Left ventricle myocardium superior (tissue), 1 donor: ENCODE measurements around the gene CDKL1. TPM values are rescaled to one million over a fixed set of nuclear protein-coding genes. Genes with fewer than 3 reads are reported as not detected.
"Not testable (repeated sequence)": the region's sequence is repeated elsewhere in the genome, so short reads cannot be mapped to it uniquely, and the experiment has no call there.

Experiments used
- ATAC-seq: fragments of 200-7000 bp; cut with Tn5 transposase; one replicate; pipeline ENCODE4 v1.9.1; 2020; ENCODE audit warnings: mild to moderate bottlenecking, moderate library complexity
- DNase-seq: peaks from one replicate; pipeline ENCODE4 v3.0.0-alpha.2; 2020
- intact Hi-C: fragments of 100-400 bp; cut with micrococcal nuclease; formaldehyde crosslinking; loops from one replicate; pipeline ENCODE4 v1.11.0; 2022
- total RNA-seq: library from RNA; stranded (reverse); fragmentation: NEBNext Ultra II Directional; extraction: Animal tissue kit (Norgen Biotek cat#: 25700); gene quantifications from one replicate; pipeline ENCODE4 v1.2.1, GENCODE V29; 2021
- donor health status: DM: no; HTN: yes; CAD: no; lungs with severe emphysema.

Gene CDKL1
- total RNA-seq, 1 donor from 2014 or later, result 2.0 TPM

DNA sequence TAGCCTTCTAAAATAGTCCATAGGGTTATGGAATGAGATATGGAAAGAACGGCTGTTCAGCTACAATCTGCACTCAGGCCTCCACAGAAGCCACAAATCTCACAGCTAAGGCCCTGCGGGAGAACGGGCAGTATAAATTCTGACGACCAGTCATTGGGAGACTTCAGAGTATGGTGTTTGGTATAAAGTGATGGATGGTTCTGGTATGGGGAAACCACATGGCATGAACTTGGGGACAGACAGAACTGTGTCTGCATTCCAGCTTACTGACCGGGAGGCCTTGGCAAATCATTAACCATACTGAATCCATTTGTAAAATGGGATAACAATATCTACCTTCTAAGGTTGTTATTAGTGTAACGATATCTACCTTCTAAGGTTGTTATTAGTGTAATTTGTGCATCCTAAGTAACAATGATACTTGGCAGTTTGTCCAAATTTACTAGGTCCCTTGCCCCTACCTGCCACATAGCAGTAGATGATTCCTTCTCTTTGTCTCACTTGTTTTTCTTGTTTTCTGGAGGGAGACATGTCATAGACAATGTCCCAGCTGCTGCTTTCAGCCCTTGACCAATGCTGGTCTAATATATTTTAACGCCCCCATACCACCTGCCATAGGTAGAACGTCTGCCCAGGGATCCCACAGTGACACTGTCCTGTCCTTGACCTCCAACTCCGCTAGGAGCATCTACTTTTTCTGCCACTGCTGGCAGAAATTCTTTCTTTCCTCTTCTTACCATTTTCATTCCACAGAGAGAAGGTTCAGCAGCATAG is 6.8 kb downstream of the CDKL1 start:
- intact Hi-C loops, result loop anchor here (10.0 kb wide), 1 partner anchor 55 kb away; no protein-coding TSS in a partner anchor
- ATAC-seq (no peak), DNase-seq (no peak)

DNA sequence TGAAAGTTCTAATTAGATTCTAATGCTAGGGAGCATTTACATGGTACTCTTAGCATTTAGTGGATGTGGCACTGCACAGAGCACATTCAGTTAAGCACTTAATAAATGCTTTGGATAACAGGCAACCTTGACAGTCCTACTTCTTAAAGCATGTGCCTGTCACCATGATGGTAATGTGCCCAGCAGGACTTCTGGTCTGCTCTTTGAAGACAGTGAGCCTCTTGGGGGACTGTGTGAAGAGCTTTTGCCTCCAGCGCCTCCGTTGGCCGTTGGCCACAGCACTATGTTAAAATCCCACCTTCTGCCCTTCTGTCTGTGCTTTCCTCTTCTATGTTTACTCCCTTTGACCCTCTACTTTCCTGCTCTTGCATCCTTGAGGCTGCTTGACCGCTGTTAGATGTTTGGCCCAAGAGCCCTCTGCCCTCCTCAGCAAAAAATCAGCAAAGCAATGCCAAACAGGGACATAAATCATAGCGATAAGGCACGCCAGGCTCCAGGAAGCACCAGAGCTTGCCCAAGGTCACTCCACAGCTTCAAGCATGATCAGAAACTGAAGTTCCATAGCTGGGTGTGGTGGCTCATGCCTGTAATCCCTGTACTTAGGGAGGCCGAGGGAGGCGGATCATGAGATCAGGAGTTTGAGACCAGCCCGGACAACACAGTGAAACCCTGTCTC is 8.3 kb downstream of the CDKL1 start:
- intact Hi-C loops, result no loop called here
- DNase-seq, result no peak

DNA sequence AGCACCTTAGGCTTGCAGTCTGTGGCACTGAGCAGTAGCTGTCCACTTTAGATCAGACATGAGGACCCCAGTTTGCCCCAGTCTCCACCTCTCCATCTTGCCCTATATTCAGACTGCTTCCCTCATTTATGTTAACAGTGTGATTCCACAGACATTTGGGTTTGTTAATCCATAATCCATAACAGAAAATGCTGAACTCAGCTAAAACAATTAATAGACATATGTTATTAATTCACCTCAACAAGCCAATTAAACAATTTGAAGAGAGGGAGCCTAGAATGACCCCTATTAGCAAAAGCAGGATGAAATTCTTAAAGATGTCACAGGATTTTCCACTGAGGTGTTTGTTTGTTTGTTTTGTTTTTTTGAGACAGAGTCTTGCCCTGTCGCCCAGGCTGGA is 9.1 kb downstream of the CDKL1 start:
- DNase-seq, result no peak
- ATAC-seq, result no peak
- intact Hi-C loops, result no loop called here

More for the DNA sequence above, 8.3 kb downstream of the CDKL1 start:
- no peak for ATAC-seq

DNA sequence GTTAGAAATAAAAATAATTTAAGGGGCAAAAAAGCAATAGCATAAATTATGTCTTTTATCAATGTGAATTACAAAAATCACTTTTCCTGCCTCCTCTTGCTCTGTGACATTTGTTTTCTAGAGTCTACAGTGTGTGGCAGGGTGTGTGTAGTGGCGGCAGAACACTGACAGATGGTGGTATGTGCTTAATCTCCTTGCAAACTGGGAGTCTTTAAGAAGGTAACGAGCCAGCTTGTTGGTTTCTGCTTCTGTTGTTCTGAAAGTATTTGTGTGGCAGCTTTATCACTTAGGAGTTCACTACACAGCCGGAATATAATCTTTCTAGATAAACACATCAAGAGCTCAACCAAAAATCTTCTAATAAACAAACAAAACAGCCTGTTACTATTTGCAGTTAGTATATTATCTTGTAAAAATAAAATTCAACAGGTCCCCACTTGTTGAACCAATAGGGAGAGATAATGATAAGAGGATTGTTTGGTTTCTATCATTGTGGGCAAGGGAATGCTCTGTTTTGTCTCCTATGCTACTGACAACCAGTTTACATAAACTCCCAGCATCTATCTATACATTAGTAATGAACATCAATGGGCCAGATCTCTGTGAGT is 13.0 kb downstream of the CDKL1 start:
- DNase-seq (no peak), ATAC-seq (no peak)
- intact Hi-C loops, result no loop called here

DNA sequence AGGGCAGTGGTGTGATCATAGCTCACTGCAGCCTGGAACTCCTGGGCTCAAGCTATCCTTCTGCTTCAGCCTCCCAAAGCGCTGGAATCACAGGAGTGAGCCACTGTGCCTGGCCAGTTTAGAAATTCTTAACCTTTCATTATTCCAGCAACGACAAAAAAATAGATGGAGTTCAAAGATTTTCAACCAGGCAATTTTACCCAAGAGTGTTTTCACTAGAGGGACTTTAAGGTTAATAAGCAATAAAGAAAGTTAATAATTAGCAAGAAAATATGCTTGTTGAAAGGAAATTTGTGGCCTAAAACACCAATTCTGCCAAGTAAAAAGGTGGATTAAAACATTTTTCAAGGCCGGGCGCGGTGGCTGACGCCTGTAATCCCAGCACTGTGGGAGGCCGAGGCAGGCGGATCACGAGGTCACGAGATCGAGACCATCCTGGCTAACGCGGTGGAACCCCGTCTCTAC is 14.8 kb downstream of the CDKL1 start:
- intact Hi-C loops, result no loop called here
- DNase-seq (no peak), ATAC-seq (no peak)

DNA sequence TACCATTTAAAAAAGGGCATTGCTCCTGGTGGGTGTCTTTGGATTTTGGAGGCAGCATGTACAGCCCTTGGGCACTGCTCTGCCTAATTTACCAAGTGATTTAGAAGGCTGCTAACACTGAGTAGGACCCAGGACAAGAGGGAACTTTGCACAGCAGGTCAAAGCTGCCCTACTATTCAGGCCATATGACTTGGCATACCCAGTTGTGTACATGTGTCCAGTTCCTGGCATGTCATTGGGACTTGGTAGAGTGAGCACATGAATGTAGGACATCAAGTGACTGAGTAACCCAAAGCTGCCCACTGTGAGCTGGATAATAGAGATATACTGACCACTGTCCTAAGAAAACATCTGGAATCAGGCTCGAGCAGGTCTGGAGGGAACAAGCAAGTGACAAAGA is 15.7 kb downstream of the CDKL1 start:
- DNase-seq (no peak), ATAC-seq (no peak)
- intact Hi-C loops, result no loop called here

DNA sequence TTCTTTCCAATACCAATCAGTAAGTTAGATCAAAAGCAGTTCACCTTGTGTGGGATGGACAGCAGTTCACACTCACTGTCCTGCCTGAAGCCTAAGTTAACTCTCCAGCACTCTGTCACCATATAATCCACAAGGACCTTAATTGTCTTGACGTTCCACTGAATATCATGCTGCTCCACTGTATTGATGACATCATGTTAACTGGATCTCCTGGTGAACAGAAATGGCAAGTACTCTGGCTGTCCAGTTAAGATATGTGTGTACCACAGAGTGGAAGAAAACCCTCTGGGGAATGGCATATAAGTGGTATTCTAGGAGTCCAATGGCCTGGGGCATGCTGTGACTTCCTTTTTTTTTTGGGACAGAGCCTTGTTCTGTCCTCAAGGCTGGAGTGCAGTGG is 16.2 kb downstream of the CDKL1 start:
- ATAC-seq (no peak), DNase-seq (no peak)
- intact Hi-C loops, result no loop called here

DNA sequence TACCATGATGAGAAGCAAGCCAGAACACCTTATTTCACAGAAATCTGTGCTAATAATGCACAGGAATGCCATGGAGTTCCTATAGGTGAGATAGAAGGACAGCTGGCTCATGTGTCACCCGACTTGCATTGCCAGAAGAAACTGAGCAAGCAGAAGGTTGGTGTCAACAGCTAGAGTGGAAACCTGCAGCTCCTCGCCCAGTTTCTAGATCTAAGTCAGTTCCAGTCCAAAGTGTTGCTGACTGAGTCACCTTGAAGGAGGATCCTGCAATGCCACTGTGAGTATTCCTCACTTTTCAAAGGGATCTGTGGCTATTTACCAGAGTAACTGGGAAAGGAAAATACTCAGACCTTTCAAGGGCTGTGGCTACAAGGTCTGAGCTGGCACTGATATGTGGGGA is 17.1 kb downstream of the CDKL1 start:
- ATAC-seq (no peak), DNase-seq (no peak)
- intact Hi-C loops, result no loop called here

DNA sequence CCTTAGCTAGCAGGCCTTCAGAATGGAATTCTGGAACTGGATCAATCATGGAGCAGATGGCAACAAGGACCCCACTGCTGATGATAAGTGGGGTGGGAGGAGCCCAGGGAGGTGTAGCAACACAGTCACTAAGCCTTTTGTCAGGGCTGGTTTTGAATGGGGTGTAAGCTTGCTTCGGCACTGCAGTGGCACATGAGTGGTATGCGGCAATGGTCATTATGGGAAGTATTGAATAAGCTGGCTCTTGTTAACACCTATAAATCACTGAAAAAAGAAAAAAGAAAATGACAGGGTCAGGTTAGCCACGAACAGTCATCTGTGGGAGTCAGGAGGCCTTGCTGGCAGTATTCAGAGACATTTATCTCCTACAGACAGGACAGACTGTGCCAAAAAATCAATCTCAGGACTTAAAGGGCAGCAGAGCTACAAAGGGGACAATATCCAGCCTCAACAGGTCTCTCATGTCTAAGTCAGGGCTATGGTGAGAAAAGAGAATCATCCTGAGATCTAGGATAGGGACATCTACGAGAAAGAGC is 19.1 kb downstream of the CDKL1 start:
- DNase-seq (no peak), ATAC-seq (peak; percentile 32)
- intact Hi-C loops, result no loop called here

DNA sequence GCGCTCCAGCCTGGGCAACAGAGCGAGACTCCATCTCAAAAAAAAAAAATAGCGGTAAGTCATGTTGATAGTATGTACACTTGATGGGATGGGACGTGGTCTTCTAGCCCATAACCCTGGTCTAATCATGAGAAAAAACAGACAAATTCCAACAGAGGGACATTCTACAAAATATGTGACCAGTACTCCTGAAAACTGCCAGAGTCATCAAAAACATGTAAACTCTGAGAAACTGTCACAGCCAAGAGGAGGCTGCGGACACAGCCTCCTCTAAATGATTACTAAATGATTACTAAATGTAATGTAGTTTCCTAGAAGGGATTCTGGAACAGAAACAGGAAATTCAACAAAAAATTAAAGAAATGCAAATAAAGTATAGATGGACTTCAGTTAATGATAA is 20.9 kb downstream of the CDKL1 start:
- DNase-seq (no peak), ATAC-seq (no peak)
- intact Hi-C loops, result no loop called here

DNA sequence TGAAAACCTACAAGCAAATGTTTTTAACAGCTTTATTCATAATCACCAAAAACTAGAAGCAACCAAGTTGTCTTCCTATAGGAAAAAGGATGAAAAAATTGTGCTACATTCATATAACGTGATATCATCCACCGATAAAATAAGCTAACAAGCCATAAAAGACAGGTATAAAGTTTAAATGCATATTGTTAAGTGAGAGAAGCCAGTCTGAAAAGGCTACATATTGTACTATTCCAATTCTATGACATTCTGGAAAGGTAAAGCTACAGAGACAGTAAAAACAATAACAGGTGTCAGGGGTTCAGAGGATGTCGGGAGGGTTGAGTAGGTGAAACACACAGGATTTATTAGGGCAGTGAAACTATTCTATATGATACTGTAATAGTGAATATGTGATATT is 22.7 kb downstream of the CDKL1 start:
- DNase-seq, result no peak
- intact Hi-C loops, result no loop called here
- ATAC-seq, result no peak

DNA sequence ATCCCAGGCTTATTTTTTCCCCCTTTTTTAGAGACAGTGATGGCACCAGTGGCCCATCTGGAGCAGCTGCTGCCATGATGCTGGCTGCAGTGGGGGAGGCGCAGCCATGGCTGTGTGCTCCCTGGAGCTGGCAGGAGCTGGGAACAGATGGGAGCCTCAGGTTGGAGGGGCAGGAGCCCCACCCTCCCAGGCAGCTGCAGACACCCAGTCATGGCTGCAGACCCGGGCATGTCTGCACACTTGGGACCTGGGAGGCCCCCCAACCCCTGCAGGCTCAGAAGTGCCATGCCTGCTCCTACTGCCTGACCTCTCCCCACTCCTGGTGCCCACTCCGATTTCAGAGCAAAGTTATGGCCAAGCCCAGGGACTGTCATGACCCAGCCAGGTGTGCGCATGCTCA is 25.1 kb downstream of the CDKL1 start:
- DNase-seq (no peak), ATAC-seq (no peak)
- intact Hi-C loops, result no loop called here

DNA sequence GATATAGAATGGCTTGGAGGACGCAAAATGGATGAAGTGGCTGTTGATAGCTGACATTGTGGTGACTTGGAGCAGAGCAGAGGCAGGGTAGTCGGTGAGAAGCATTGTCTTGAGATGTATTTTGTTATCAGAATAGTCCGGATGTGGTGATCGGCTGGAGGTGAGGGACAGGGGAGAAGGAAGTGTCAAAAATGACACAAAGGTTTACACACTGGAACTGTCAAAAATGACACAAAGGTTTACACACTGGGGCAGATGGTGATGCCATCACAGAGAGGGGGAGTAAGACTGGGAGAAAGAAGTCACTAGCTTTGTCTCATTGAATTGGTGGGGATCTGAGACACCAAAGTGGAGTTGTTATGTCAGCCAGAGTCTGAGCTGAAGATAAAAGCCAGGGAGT is 30.1 kb downstream of the CDKL1 start:
- intact Hi-C loops, result no loop called here
- no peak for DNase-seq
- ATAC-seq, result no peak

DNA sequence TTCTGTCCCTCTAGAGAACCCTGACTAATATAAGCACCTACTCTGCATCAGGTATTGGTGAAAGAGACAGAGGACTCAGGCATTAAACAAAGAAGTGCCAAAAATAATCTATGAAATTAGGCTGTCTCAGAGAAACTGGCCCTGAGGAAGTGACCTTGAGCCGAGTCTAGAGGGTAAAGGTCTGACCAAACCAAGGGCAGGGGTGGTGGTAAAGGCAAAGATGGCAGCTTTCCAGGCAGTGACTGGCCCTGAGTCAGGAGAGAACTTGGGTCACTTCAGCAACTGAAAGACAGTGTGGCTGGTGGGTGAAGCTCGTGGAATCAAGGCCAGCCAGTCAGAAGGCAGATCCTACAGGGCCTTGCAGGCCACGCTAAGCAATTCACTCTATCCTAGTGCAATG is 30.6 kb downstream of the CDKL1 start:
- intact Hi-C loops, result no loop called here
- no peak for ATAC-seq
- DNase-seq, result no peak

DNA sequence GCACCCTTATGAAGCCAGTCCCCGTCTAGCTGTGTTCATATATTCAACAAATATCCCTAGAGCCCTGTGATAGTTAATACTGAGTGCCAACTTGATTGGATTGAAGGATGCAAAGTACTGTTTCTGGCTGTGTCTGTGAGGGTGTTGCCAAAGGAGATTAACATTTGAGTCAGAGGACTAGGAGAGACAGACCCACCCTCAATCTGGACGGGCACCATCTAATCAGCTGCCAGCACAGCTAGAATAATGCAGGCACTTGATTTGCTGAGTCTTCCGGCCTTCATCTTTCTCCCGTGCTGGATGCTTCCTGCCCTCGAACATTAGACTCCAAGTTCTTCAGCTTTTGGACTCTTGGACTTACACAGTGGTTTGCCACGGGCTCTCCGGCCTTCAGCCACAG is 31.1 kb downstream of the CDKL1 start:
- DNase-seq, intact Hi-C loops, ATAC-seq: not testable (repeated sequence)

DNA sequence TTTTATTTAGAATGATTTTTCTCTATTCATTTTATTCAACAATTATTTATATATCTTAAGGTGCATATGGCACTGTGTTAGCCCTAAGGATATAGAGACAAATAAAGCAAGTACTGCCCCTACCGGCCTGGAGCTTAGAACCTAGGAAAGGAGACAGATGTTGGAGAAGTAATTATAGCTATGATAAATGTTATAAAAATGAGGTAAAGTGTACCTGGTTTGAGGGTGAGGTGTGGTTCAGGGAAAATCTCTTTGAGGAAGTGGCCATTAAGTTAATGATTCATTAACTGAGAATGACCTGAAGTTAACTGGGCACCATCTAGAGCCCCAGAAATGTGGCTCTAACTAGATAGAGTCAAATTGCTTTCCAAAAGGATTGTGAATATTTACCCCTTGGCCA is 31.9 kb downstream of the CDKL1 start:
- intact Hi-C loops, result no loop called here
- no peak for ATAC-seq
- DNase-seq, result no peak

DNA sequence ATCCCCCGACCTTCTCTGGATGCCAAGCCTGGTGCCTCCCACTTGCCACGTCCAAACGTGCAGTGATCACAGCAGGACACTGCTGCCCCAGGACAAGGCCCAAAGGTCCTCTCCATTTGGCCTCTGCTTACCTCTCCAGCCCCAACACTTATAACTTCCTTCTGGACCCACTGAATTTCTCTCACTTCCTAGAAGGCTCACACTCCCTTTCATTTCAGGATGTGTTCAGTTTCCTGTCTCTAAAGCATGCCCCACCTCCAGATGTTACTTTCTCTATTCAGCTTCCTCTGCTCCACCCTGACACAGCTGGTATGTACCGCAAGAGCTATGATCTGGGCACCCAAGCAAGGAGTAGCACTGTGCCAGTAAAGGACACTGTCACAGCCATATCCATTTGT is 33.0 kb downstream of the CDKL1 start:
- intact Hi-C loops, result no loop called here
- DNase-seq (no peak), ATAC-seq (peak; percentile 91)

DNA sequence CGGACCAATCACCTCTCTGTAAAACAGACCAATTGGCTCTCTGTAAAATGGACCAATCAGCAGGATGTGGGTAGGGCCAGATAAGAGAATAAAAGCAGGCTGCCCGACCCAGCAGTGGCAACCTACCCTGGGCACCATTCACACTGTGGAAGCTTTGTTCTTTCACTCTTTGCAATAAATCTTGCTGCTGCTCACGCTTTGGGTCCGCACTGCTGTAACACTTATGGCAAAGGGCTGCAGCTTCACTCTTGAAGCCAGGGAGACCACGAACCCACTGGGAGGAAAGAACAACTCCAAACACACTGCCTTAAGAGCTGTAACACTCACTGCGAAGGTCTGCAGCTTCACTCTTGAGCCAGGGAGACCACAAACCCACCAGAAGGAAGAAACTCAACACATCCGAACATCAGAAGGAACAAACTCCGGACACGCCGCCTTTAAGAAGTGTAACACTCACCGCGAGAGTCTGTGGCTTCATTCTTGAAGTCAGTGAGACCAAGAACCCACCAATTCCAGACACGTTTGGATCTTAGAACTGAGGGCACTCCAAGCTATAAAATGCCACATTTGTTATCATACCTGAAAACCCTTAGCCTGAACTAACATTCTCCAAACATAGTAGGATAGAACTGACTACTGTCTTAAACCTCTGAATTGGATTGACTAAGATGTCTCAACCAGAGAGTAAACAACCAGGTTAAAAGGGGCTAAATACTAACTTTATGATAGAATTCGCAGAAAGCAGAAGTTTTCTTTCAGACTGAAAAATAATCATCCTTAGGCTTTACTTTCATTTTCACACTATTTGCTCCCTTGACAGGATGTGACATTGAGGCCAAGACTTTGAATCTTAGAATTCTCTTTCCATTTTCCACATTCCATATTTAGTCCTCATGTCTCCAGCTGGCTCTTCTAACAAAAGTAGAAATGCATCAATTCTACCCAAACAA is 33.6 kb downstream of the CDKL1 start:
- ATAC-seq (peak; percentile 40), DNase-seq (no peak)
- intact Hi-C loops, result no loop called here
